Panc1 (cell line): ENCODE data around the gene PCDHGA6. TPM values are rescaled to one million over a fixed set of nuclear protein-coding genes. Genes with fewer than 3 reads are reported as not detected.

Source experiments
- ATAC-seq: fragments of 200-7000 bp; cut with Tn5 transposase; 2 replicates; pipeline ENCODE4 v1.9.1; 2020; ENCODE audit warnings: mild to moderate bottlenecking, moderate library complexity
- BruUV-seq: library from RNA; stranded (reverse); fragments of 400-500 nt; replicated peaks from 2 replicates; lab custom pipeline; 2021; lab: Mats Ljungman, UMichigan
- CTCF ChIA-PET: fragments of 300-600 bp; sonication (Branson Sonifier 250); formaldehyde crosslinking; loops from one replicate; lab custom pipeline; 2022; ENCODE audit warnings: antibody characterized with exemption; lab: Charles Lee
- POLR2A ChIA-PET: fragments of 300-600 bp; sonication (Branson Sonifier 250); formaldehyde crosslinking; loops from one replicate; lab custom pipeline; 2022; ENCODE audit warnings: antibody characterized with exemption; lab: Charles Lee
- DNase-seq: peaks from one replicate; pipeline ENCODE4 v3.0.0-alpha.2; 2010; ENCODE audit warnings: low read depth, low spot score
- H3K27ac ChIP-seq: 2 replicates; pipeline ENCODE4 v1.5.1; 2011; ENCODE audit warnings: mild to moderate bottlenecking, low read length, inconsistent platforms
- H3K27me3 ChIP-seq: fragments of 200-500 bp; sonication (Bioruptor generic); 2 replicates; pipeline ENCODE4 v1.6.0; 2014; ENCODE audit warnings: low read length, inconsistent platforms; ENCODE audit not compliant: control insufficient read depth, insufficient read depth
- H3K36me3 ChIP-seq: fragments of 200-500 bp; sonication (Bioruptor generic); 2 replicates; pipeline ENCODE4 v1.5.1; 2014; ENCODE audit warnings: inconsistent platforms, mild to moderate bottlenecking, low read length, moderate library complexity; ENCODE audit not compliant: control insufficient read depth, insufficient read depth
- H3K4me1 ChIP-seq: 2 replicates; pipeline ENCODE4 v1.5.1; 2011; ENCODE audit warnings: inconsistent platforms, mild to moderate bottlenecking, low read length, moderate library complexity; ENCODE audit not compliant: control insufficient read depth, insufficient read depth
- H3K4me3 ChIP-seq, 2 experiments: 2 replicates each; pipeline ENCODE4 v1.5.1; 2011 to 2012; ENCODE audit warnings: low read depth in 2 of 2, low read length in 2 of 2, mild to moderate bottlenecking in 2 of 2, inconsistent platforms in 1 of 2, moderate library complexity in 1 of 2
- H3K9me3 ChIP-seq: fragments of 200-500 bp; sonication (Bioruptor generic); 2 replicates; pipeline ENCODE4 v1.5.1; 2014; ENCODE audit warnings: low read depth, mild to moderate bottlenecking, inconsistent platforms, low read length, moderate library complexity; ENCODE audit not compliant: control insufficient read depth, insufficient read depth
- POLR2AphosphoS5 ChIP-seq: IDR thresholded peaks from 2 replicates; pipeline ENCODE4 v1.6.1; 2012; ENCODE audit warnings: mild to moderate bottlenecking, low read depth, low read length, moderate library complexity
- SIN3A ChIP-seq: IDR thresholded peaks from 2 replicates; pipeline ENCODE4 v1.6.1; 2012; ENCODE audit warnings: low read depth, mild to moderate bottlenecking, low read length, moderate library complexity, borderline replicate concordance; ENCODE audit not compliant: insufficient read depth
- TCF7L2 ChIP-seq: IDR thresholded peaks from 2 replicates; pipeline ENCODE4 v1.6.1; 2011; ENCODE audit warnings: mild to moderate bottlenecking, low read depth, low read length, inconsistent platforms
- in situ Hi-C: cut with HindIII; loops from 2 replicates; pipeline ENCODE4 v1.10.0; 2016; ENCODE audit warnings: low sequenced_read_pairs, low pct_unique_long_range_greater_than_20kb
- intact Hi-C: fragments of 100-400 bp; cut with micrococcal nuclease; formaldehyde crosslinking; loops from one replicate; pipeline ENCODE4 v1.10.0; 2022; ENCODE audit not compliant: unreplicated experiment
- total RNA-seq: library from RNA; stranded (reverse); gene quantifications from one replicate; pipeline ENCODE4 v1.2.1, GENCODE V29; 2021; ENCODE audit not compliant: unreplicated experiment
- TF ChIP-seq, protein P1 (sequence below), 2 experiments: IDR thresholded peaks; 2 replicates each; pipeline ENCODE4 v1.6.1; 2011 to 2012; ENCODE audit warnings: low read depth in 2 of 2, control low read depth in 1 of 2, low read length in 1 of 2, mild to moderate bottlenecking in 1 of 2, moderate library complexity in 1 of 2; ENCODE audit not compliant: insufficient read depth in 1 of 2
- TF ChIP-seq, protein P2 (sequence below): fragments of 450-650 bp; IDR thresholded peaks from 2 replicates; pipeline ENCODE4 v1.5.1; 2017; ENCODE audit warnings: mild to moderate bottlenecking

The PCDHGA6 gene
- total RNA-seq, 1 experiment from 2014 or later, result 0.59 TPM

DNA sequence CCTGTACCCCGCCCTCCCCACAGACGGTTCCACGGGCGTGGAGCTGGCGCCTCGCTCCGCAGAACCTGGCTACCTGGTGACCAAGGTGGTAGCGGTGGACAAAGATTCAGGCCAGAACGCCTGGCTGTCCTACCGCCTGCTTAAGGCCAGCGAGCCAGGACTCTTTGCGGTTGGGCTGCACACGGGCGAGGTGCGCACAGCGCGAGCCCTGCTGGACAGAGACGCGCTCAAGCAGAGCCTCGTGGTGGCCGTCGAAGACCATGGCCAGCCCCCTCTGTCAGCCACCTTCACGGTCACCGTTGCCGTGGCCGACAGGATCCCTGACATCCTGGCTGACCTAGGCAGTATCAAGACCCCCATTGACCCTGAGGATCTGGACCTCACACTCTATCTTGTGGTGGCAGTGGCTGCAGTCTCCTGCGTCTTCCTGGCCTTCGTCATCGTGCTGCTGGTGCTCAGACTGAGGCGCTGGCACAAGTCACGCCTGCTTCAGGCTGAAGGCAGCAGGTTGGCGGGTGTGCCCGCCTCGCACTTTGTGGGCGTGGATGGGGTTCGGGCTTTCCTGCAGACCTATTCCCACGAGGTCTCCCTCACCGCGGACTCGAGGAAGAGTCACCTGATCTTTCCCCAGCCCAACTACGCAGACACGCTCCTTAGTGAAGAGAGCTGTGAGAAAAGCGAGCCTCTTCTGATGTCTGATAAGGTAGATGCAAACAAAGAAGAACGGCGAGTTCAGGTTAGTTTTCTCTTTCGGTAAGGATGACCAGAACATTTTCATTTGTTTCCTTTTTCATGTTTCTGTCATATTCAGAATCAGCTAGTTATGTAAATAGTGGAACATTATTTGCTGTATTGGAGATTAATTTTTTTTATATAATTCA, 7.4 kb upstream of the PCDHGA6 start:
- H3K9me3 ChIP-seq, result peaks cover 13% of the 10 kb centered on the region; the same call in 1 of the 2 replicates

DNA sequence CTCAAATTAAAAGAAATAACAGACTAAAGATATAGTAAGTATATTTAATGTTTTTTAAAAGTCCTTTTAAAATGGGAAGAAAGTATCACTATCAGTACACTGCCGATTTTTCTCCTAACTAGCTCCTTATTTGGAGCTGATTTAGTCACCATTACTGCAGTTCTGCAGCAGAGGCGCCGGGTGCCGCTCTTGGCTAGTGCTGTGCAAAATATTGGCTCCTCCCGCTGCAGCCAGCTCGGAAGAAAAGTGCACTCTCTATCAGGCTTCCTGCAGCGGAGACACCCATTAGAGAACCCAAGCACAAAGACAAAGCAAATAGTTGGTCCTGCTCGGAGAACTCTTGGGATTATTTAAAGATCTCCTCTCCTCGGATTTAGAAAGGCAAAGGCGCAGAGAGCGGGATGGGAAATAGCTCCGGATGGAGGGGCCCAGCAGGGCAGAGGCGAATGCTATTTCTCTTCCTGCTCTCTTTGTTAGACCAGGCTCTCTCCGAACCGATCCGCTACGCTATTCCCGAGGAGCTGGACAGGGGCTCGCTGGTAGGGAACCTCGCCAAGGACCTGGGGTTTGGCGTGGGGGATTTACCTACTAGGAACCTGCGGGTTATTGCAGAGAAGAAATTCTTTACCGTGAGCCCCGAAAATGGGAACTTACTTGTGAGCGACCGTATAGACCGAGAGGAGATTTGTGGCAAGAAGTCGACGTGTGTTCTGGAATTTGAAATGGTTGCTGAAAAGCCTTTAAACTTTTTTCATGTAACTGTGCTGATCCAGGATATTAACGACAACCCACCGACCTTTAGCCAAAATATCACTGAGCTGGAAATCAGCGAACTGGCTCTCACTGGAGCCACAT, 3.5 kb upstream of the PCDHGA6 start, which contains the start of gene PCDHGB3:
Gene PCDHGB3, plus strand, starts transcription at position 249 of the 855 bp plus-strand sequence. Its CDS starts 153 bp downstream, at position 402.
- ChIA-PET POLR2A (no interaction called here), CTCF (interaction anchor here (0.7 kb wide), 1 partner anchor 147 kb away, joined by 3 read pairs; the partner anchor contains the start of gene PCDHB14)
- H3K4me1 ChIP-seq, result no peaks in the 10 kb centered on the region
- no peak for ATAC-seq
- TF ChIP-seq TCF7L2 (no peak), POLR2AphosphoS5 (no peak), SIN3A (no peak)
- TF ChIP-seq, protein P1, sequence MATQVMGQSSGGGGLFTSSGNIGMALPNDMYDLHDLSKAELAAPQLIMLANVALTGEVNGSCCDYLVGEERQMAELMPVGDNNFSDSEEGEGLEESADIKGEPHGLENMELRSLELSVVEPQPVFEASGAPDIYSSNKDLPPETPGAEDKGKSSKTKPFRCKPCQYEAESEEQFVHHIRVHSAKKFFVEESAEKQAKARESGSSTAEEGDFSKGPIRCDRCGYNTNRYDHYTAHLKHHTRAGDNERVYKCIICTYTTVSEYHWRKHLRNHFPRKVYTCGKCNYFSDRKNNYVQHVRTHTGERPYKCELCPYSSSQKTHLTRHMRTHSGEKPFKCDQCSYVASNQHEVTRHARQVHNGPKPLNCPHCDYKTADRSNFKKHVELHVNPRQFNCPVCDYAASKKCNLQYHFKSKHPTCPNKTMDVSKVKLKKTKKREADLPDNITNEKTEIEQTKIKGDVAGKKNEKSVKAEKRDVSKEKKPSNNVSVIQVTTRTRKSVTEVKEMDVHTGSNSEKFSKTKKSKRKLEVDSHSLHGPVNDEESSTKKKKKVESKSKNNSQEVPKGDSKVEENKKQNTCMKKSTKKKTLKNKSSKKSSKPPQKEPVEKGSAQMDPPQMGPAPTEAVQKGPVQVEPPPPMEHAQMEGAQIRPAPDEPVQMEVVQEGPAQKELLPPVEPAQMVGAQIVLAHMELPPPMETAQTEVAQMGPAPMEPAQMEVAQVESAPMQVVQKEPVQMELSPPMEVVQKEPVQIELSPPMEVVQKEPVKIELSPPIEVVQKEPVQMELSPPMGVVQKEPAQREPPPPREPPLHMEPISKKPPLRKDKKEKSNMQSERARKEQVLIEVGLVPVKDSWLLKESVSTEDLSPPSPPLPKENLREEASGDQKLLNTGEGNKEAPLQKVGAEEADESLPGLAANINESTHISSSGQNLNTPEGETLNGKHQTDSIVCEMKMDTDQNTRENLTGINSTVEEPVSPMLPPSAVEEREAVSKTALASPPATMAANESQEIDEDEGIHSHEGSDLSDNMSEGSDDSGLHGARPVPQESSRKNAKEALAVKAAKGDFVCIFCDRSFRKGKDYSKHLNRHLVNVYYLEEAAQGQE (IDR thresholded peaks at IDR 0.05; ENCODE audit: insufficient read depth in 1 of 2, low read depth in 2 of 2, low read length in 1 of 2), result no peak
- TF ChIP-seq, protein P2, sequence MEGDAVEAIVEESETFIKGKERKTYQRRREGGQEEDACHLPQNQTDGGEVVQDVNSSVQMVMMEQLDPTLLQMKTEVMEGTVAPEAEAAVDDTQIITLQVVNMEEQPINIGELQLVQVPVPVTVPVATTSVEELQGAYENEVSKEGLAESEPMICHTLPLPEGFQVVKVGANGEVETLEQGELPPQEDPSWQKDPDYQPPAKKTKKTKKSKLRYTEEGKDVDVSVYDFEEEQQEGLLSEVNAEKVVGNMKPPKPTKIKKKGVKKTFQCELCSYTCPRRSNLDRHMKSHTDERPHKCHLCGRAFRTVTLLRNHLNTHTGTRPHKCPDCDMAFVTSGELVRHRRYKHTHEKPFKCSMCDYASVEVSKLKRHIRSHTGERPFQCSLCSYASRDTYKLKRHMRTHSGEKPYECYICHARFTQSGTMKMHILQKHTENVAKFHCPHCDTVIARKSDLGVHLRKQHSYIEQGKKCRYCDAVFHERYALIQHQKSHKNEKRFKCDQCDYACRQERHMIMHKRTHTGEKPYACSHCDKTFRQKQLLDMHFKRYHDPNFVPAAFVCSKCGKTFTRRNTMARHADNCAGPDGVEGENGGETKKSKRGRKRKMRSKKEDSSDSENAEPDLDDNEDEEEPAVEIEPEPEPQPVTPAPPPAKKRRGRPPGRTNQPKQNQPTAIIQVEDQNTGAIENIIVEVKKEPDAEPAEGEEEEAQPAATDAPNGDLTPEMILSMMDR, result no peak
- DNase-seq, result no peak
- H3K9me3 ChIP-seq, result peaks cover 7% of the 10 kb centered on the region; the same call in 1 of the 2 replicates
- BruUV-seq, result no TSS peak
- no peaks in the 10 kb centered on the region for H3K27me3 ChIP-seq
- no peak within 1 kb of the TSS for H3K4me3 ChIP-seq
- H3K36me3 ChIP-seq, result no peaks in the 10 kb centered on the region
- intact Hi-C loops, result loop anchor here (10.0 kb wide), 1 partner anchor 45 kb away; the partner anchor contains the start of genes PCDHGA10 and PCDHGB7
- no peak within 1 kb of the TSS for H3K27ac ChIP-seq
- in situ Hi-C loops, result no loop called here

More for the DNA sequence above, 7.4 kb upstream of the PCDHGA6 start:
- POLR2A ChIA-PET, result no interaction called here
- BruUV-seq, result no TSS peak
- Histone ChIP-seq H3K27ac (no peak overlapping the region), H3K4me3 (no peak overlapping the region), H3K4me1 (no peaks in the 10 kb centered on the region), H3K27me3 (no peaks in the 10 kb centered on the region), H3K36me3 (no peaks in the 10 kb centered on the region)
- TF ChIP-seq POLR2AphosphoS5, result no peak
- TF ChIP-seq SIN3A, result no peak
- TF ChIP-seq, protein P1 (IDR thresholded peaks at IDR 0.05; ENCODE audit: insufficient read depth in 1 of 2, low read depth in 2 of 2, low read length in 1 of 2), result no peak
- TF ChIP-seq, protein P2, result no peak
- TF ChIP-seq TCF7L2, result no peak
- in situ Hi-C loops, result no loop called here
- CTCF ChIA-PET, result no interaction called here
- ATAC-seq (no peak), DNase-seq (no peak)
- intact Hi-C loops, result loop anchor here (10.0 kb wide), 1 partner anchor 49 kb away; the partner anchor contains the start of genes PCDHGA10 and PCDHGB7
